GM12878 (cell line): Measurements from ENCODE around the gene CDCA7. TPM values are rescaled to one million over a fixed set of nuclear protein-coding genes. Genes with fewer than 3 reads are reported as not detected.
A peak's percentile ranks its signal among the peaks of the same experiment; 100 is the strongest.

Source experiments
- ATF7 ChIP-seq: fragments of 450-650 bp; IDR thresholded peaks from 2 replicates; pipeline ENCODE4 v1.6.1; 2016; ENCODE audit warnings: low read depth, mild to moderate bottlenecking
- BCL3 ChIP-seq: IDR thresholded peaks from 2 replicates; pipeline ENCODE4 v1.6.1; 2011; ENCODE audit warnings: borderline replicate concordance, low read depth, mild to moderate bottlenecking, moderate library complexity, low read length; ENCODE audit not compliant: insufficient read depth, poor library complexity, severe bottlenecking
- CHD4 ChIP-seq: fragments of 200-600 bp; sonication (generic); IDR thresholded peaks from 2 replicates; pipeline ENCODE4 v1.6.1; 2016; ENCODE audit warnings: mild to moderate bottlenecking
- CREB1 ChIP-seq: IDR thresholded peaks from 2 replicates; pipeline ENCODE4 v1.6.1; 2012; ENCODE audit warnings: low read depth, mild to moderate bottlenecking, inconsistent platforms
- JUND ChIP-seq: IDR thresholded peaks from 2 replicates; pipeline ENCODE4 v1.6.1; 2012; ENCODE audit warnings: low read depth, mild to moderate bottlenecking, low read length, improper control_type of control experiment, moderate library complexity
- MTA3 ChIP-seq: IDR thresholded peaks from 2 replicates; pipeline ENCODE4 v1.6.1; 2012; ENCODE audit warnings: low read length, inconsistent platforms, borderline replicate concordance
- MXI1 ChIP-seq: fragments of 150-350 bp; IDR thresholded peaks from 2 replicates; pipeline ENCODE4 v1.6.1; 2011; ENCODE audit warnings: low read depth, mild to moderate bottlenecking, inconsistent platforms, low read length, improper control_type of control experiment
- MYC ChIP-seq: IDR thresholded peaks from 2 replicates; pipeline ENCODE4 v1.6.1; 2011; ENCODE audit warnings: mild to moderate bottlenecking, low read length, moderate library complexity, inconsistent platforms; ENCODE audit not compliant: insufficient read depth, insufficient replicate concordance, insufficient read length, severe bottlenecking
- RELB ChIP-seq: fragments of 450-650 bp; IDR thresholded peaks from 2 replicates; pipeline ENCODE4 v1.6.1; 2017; ENCODE audit warnings: low read depth, mild to moderate bottlenecking, moderate library complexity
- REST ChIP-seq: IDR thresholded peaks from 2 replicates; pipeline ENCODE4 v1.6.1; 2012; ENCODE audit warnings: mild to moderate bottlenecking, low read depth, low read length
- SMC3 ChIP-seq: IDR thresholded peaks from 2 replicates; pipeline ENCODE4 v1.6.1; 2011; ENCODE audit warnings: low read length, improper control_type of control experiment, borderline replicate concordance
- TARDBP ChIP-seq: IDR thresholded peaks from 2 replicates; pipeline ENCODE4 v1.6.1; 2016; ENCODE audit warnings: borderline replicate concordance
- ZBTB11 ChIP-seq: fragments of 450-650 bp; formaldehyde crosslinking; IDR thresholded peaks from 2 replicates; pipeline ENCODE4 v1.5.0; 2022; ENCODE audit warnings: mild to moderate bottlenecking, missing genetic modification characterization
- ZBTB4 ChIP-seq: fragments of 450-650 bp; formaldehyde crosslinking; IDR thresholded peaks from 2 replicates; pipeline ENCODE4 v1.4.0; 2022; ENCODE audit warnings: mild to moderate bottlenecking, moderate library complexity
- polyA plus RNA-seq, 11 experiments: library from polyadenylated mRNA; depleted of rRNA in 4 of 11; unstranded in 6 of 11; stranded (reverse) in 5 of 11; fragments of >200 nt; fragmentation: Nextera tagmentation in 4 of 11; fragmentation: Illumina TruSeq in 1 of 11; extraction: Ambion mirVana in 4 of 11; extraction: Trizol in 1 of 11; gene quantifications; 1 replicate in 1 of 11; 2 replicates in 10 of 11; pipeline versions ENCODE4 v1.2.1 to v1.2.3, GENCODE V29; 2011 to 2016; ENCODE audit warnings: inconsistent platforms in 2 of 11, missing spikeins in 2 of 11, low read depth in 1 of 11
- total RNA-seq, 4 experiments: library from RNA; depleted of rRNA in 3 of 4; stranded (reverse); fragments of >200 nt in 3 of 4; fragmentation: Illumina TruSeq in 1 of 4; extraction: Trizol in 1 of 4; gene quantifications; 2 replicates each; pipeline versions ENCODE4 v1.2.1 to v1.2.3, GENCODE V29; 2013 to 2021

The CDCA7 gene
- total and polyA plus RNA-seq, 10 of the 15 experiments (the other 5 are each of a cell fraction or from before 2014, with no cell fraction given), result 23.5 to 71.3 (median 40.8) TPM

GRCh38 chr2:173347305-173348168 is 7.1 kb upstream of the CDCA7 start (continued):
- TF ChIP-seq ZBTB11 (CRISPR knock-in tag) (no peak), RELB (0 out of 2 replicates have a peak, but pooled peaks have one; percentile 37), CREB1 (no peak), JUND (no peak), CHD4 (no peak), MYC (no peak), REST (no peak), ZBTB4 (no peak), MXI1 (no peak), MTA3 (no peak), SMC3 (no peak), BCL3 (no peak), TARDBP (no peak), ATF7 (peak; percentile 86)
